Measurements from ENCODE around the gene MARK2. TPM values are rescaled to one million over a fixed set of nuclear protein-coding genes. Genes with fewer than 3 reads are reported as not detected.

MARK2 gene
- total and polyA plus RNA-seq, 2 of the 8 experiments (the other 6 are each of a cell fraction or from before 2014, with no cell fraction given), result 19.3 to 58.5 TPM

GRCh38 chr11:63853476-63853875 is 14.6 kb downstream of the MARK2 start (continued):
- TF ChIP-seq EGR1 (IDR thresholded peaks at IDR 0.05; ENCODE audit: borderline replicate concordance, low read depth, low read length) (no peak), GABPA (IDR thresholded peaks at IDR 0.05; ENCODE audit: borderline replicate concordance, insufficient read depth, low read length) (no peak), CHD2 (IDR thresholded peaks at IDR 0.05; ENCODE audit: low read length) (no peak), TEAD4 (IDR thresholded peaks at IDR 0.05; ENCODE audit: low read depth, low read length) (no peak), TBP (IDR thresholded peaks at IDR 0.05; ENCODE audit: low read depth, low read length) (no peak), CREB1 (IDR thresholded peaks at IDR 0.05) (no peak), PHF8 (conservative IDR thresholded peaks at IDR 0.05; ENCODE audit: low read depth, low read length) (no peak)
